ENCODE results near the gene RALGPS1.

RALGPS1 gene

GRCh38 chr9:126906091-126906490 lies 8.5 kb upstream of the RALGPS1 start:
- no peak overlapping the region for H3K27ac ChIP-seq
- TF ChIP-seq CTCF (conservative IDR thresholded peaks at IDR 0.05): no peak

- H3K27ac ChIP-seq: no peak overlapping the region
- no peak for TF ChIP-seq CTCF (conservative IDR thresholded peaks at IDR 0.05)
These were observed 7.5 kb upstream of the RALGPS1 start for GRCh38 chr9:126907058-126907457.

- peak overlapping the region; percentile 79 for H3K27ac ChIP-seq
- TF ChIP-seq CTCF (conservative IDR thresholded peaks at IDR 0.05): no peak
These were observed 767 bp downstream of the RALGPS1 start for GRCh38 chr9:126915281-126915816.

- no peak for TF ChIP-seq CTCF (conservative IDR thresholded peaks at IDR 0.05)
- peak overlapping the region; percentile 79 for H3K27ac ChIP-seq
These were observed 1.4 kb downstream of the RALGPS1 start for GRCh38 chr9:126915846-126916543.

- no peak overlapping the region; the same call in 1 of the 2 replicates for H3K27ac ChIP-seq
These were observed 2.3 kb downstream of the RALGPS1 start for GRCh38 chr9:126916909-126917308.

GRCh38 chr9:126919193-126919592 lies 4.6 kb downstream of the RALGPS1 start:
- no peak for TF ChIP-seq CTCF (conservative IDR thresholded peaks at IDR 0.05)
- H3K27ac ChIP-seq: no peak overlapping the region

More at GRCh38 chr9:126916909-126917308, 2.3 kb downstream of the RALGPS1 start:
- 0 out of 2 replicates have a peak, but pooled peaks have one; percentile 7 for TF ChIP-seq CTCF (conservative IDR thresholded peaks at IDR 0.05)

DNA sequence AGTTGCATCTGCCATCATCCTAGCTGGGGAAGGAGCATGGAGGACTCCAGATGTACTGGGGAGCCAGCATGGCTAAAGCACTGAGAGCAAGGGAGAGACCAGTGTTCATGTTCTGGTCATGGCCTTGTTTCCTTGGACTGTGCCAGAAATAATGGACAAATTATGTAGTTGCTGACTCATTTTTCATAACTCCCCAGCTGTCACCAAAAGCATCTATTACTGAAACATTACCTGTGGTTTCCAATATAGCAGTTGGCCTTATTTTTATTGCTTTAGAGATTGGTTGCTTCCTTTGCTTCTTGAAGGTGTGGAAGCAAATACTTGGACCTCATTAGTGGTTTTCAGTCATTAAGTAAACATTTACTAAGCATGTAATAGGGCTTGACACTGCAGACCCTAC lies 11.3 kb downstream of the RALGPS1 start:
- TF ChIP-seq CTCF (conservative IDR thresholded peaks at IDR 0.05): no peak
- H3K27ac ChIP-seq: no peak overlapping the region

Measured in VCaP (cell line).